ENCODE results near the gene BZW1. TPM values are rescaled to one million over a fixed set of nuclear protein-coding genes. Genes with fewer than 3 reads are reported as not detected.

BZW1 gene
- 250 and 276 TPM in 2 replicates for total RNA-seq

GRCh38 chr2:200811333-200812121 is at the start of gene BZW1:
BZW1 (plus strand) TSS chr2:200811910; CDS start chr2:200813218, 1,308 bp downstream.

GRCh38 chr2:200864176-200865034 is 52.7 kb downstream of the BZW1 start, which contains the start of gene CLK1:
CLK1 (minus strand) TSS chr2:200864658; CDS start chr2:200861862, 2,796 bp downstream.

Other genes with a start within 250 kb of the BZW1 start
- 104 and 109 TPM in 2 replicates for gene AOX1, start 225.9 kb upstream of the BZW1 start, total RNA-seq
- 39.9 and 43.6 TPM in 2 replicates for gene CLK1, start 52.7 kb downstream of the BZW1 start, total RNA-seq
- gene PPIL3, start 77.2 kb downstream of the BZW1 start, total RNA-seq, result 17.5 and 53.0 TPM in 2 replicates
- 14.8 and 15.8 TPM in 2 replicates for gene NIF3L1, start 77.5 kb downstream of the BZW1 start, total RNA-seq
- 7.7 and 8.4 TPM in 2 replicates for gene ORC2, start 151.8 kb downstream of the BZW1 start, total RNA-seq